HEK293T (cell line): ENCODE data around the gene ASAP2.

Source experiments
- CTCF ChIA-PET: fragments of 350-600 bp; formaldehyde crosslinking; extraction: SDS; loops from one replicate; lab custom pipeline; 2021; ENCODE audit warnings: antibody characterized with exemption, inconsistent platforms; lab: Yijun Ruan, JAX
- POLR2A ChIA-PET: fragments of 350-600 bp; formaldehyde crosslinking; extraction: SDS; loops from one replicate; lab custom pipeline; 2020; ENCODE audit warnings: antibody characterized with exemption, inconsistent platforms; lab: Yijun Ruan, JAX
- DNase-seq: peaks from one replicate; pipeline ENCODE4 v3.0.0; 2012; ENCODE audit warnings: mixed read lengths; ENCODE audit errors: extremely low spot score
- ARNT ChIP-seq: fragments of 450-650 bp; IDR thresholded peaks from 2 replicates; pipeline ENCODE4 v1.6.1; 2017; ENCODE audit warnings: mild to moderate bottlenecking
- BHLHE40 ChIP-seq: fragments of 450-650 bp; IDR thresholded peaks from 2 replicates; pipeline ENCODE4 v1.6.1; 2016; ENCODE audit warnings: mild to moderate bottlenecking, moderate library complexity, borderline replicate concordance
- CTBP1 ChIP-seq: fragments of 450-650 bp; IDR thresholded peaks from 2 replicates; pipeline ENCODE4 v1.6.1; 2016; ENCODE audit warnings: borderline replicate concordance
- ELF4 ChIP-seq: fragments of 450-650 bp; IDR thresholded peaks from 2 replicates; pipeline ENCODE4 v1.6.1; 2017; ENCODE audit warnings: antibody characterized with exemption
- FOXA1 ChIP-seq: fragments of 450-650 bp; IDR thresholded peaks from 2 replicates; pipeline ENCODE4 v1.6.1; 2016; ENCODE audit warnings: mild to moderate bottlenecking
- FOXK2 ChIP-seq: fragments of 450-650 bp; IDR thresholded peaks from 2 replicates; pipeline ENCODE4 v1.6.1; 2016; ENCODE audit warnings: mild to moderate bottlenecking
- FOXM1 ChIP-seq: fragments of 450-650 bp; IDR thresholded peaks from 2 replicates; pipeline ENCODE4 v1.6.1; 2017; ENCODE audit warnings: mild to moderate bottlenecking, borderline replicate concordance
- HDGF ChIP-seq: fragments of 450-650 bp; IDR thresholded peaks from 2 replicates; pipeline ENCODE4 v1.6.1; 2017; ENCODE audit warnings: antibody characterized with exemption, borderline replicate concordance
- L3MBTL2 ChIP-seq: fragments of 450-650 bp; conservative IDR thresholded peaks from 2 replicates; pipeline ENCODE4 v1.6.1; 2016; ENCODE audit warnings: mild to moderate bottlenecking
- LEF1 ChIP-seq: fragments of 450-650 bp; IDR thresholded peaks from 2 replicates; pipeline ENCODE4 v1.6.1; 2017; ENCODE audit warnings: mild to moderate bottlenecking, borderline replicate concordance
- NFRKB ChIP-seq: fragments of 450-650 bp; IDR thresholded peaks from 2 replicates; pipeline ENCODE4 v1.6.1; 2016; ENCODE audit warnings: mild to moderate bottlenecking, moderate library complexity
- PKNOX1 ChIP-seq: fragments of 450-650 bp; IDR thresholded peaks from 2 replicates; pipeline ENCODE4 v1.6.1; 2016
- SP1 ChIP-seq: fragments of 450-650 bp; IDR thresholded peaks from 2 replicates; pipeline ENCODE4 v1.6.1; 2017
- SUZ12 ChIP-seq: fragments of 450-650 bp; IDR thresholded peaks from 2 replicates; pipeline ENCODE4 v1.6.1; 2016; ENCODE audit warnings: mild to moderate bottlenecking
- TARDBP ChIP-seq: fragments of 450-650 bp; IDR thresholded peaks from 2 replicates; pipeline ENCODE4 v1.6.1; 2016
- ZNF384 ChIP-seq: fragments of 450-650 bp; IDR thresholded peaks from 2 replicates; pipeline ENCODE4 v1.6.1; 2016

The ASAP2 gene

GRCh38 chr2:9332136-9332852 is 125.7 kb downstream of the ASAP2 start:
- TF ChIP-seq ELF4 = no peak
- TF ChIP-seq HDGF = no peak
- no peak for TF ChIP-seq BHLHE40
- TF ChIP-seq TARDBP = no peak
- no peak for TF ChIP-seq FOXA1
- TF ChIP-seq ZNF384 = no peak
- TF ChIP-seq FOXM1 = no peak
- no peak for TF ChIP-seq L3MBTL2
- TF ChIP-seq ARNT = no peak
- TF ChIP-seq CTBP1 = no peak
- no peak for TF ChIP-seq LEF1
- TF ChIP-seq FOXK2 = no peak
- TF ChIP-seq SUZ12 = no peak
- TF ChIP-seq PKNOX1 = no peak
- no peak for TF ChIP-seq NFRKB
- no peak for TF ChIP-seq SP1
- ChIA-PET CTCF (interaction anchor here (1.3 kb wide), 1 partner anchor 48 kb away, joined by 3 read pairs; no protein-coding TSS in a partner anchor), POLR2A (no interaction called here)
- DNase-seq = no peak

- CTCF ChIA-PET = interaction anchor here (1.3 kb wide), 1 partner anchor 48 kb away, joined by 3 read pairs; no protein-coding TSS in a partner anchor
- DNase-seq = no peak
- TF ChIP-seq SP1 = no peak
- TF ChIP-seq HDGF = no peak
- TF ChIP-seq L3MBTL2 = no peak
- no peak for TF ChIP-seq ZNF384
- no peak for TF ChIP-seq ARNT
- TF ChIP-seq ELF4 = no peak
- no peak for TF ChIP-seq PKNOX1
- no peak for TF ChIP-seq FOXM1
- TF ChIP-seq FOXK2 = no peak
- no peak for TF ChIP-seq NFRKB
- TF ChIP-seq TARDBP = no peak
- TF ChIP-seq FOXA1 = no peak
- TF ChIP-seq SUZ12 = no peak
- no peak for TF ChIP-seq BHLHE40
- no peak for TF ChIP-seq LEF1
- no peak for TF ChIP-seq CTBP1
- POLR2A ChIA-PET = no interaction called here
Observed at GRCh38 chr2:9332853-9333245, 126.2 kb downstream of the ASAP2 start.

GRCh38 chr2:9333591-9334171 is 127.1 kb downstream of the ASAP2 start:
- ChIA-PET CTCF (interaction anchor here (1.1 to 1.3 kb wide), 2 partner anchors 38 to 49 kb away, joined by 3 to 4 read pairs; no protein-coding TSS in a partner anchor), POLR2A (no interaction called here)
- no peak for TF ChIP-seq PKNOX1
- no peak for TF ChIP-seq NFRKB
- no peak for TF ChIP-seq FOXM1
- TF ChIP-seq FOXA1 = no peak
- TF ChIP-seq SUZ12 = no peak
- 0 out of 2 replicates have a peak, but pooled peaks have one; percentile 46 for TF ChIP-seq ZNF384
- no peak for TF ChIP-seq FOXK2
- peak; percentile 62 for DNase-seq

GRCh38 chr2:9334761-9335160 is 128.1 kb downstream of the ASAP2 start:
- CTCF ChIA-PET = interaction anchor here (1.1 kb wide), 1 partner anchor 37 kb away, joined by 4 read pairs; no protein-coding TSS in a partner anchor
- DNase-seq = no peak
- no peak for TF ChIP-seq HDGF
- no peak for TF ChIP-seq NFRKB
- no peak for TF ChIP-seq TARDBP
- POLR2A ChIA-PET = no interaction called here

- CTCF ChIA-PET = no interaction called here
- DNase-seq = no peak
- no peak for TF ChIP-seq ELF4
- TF ChIP-seq NFRKB = no peak
- no peak for TF ChIP-seq FOXA1
- TF ChIP-seq HDGF = no peak
- no peak for TF ChIP-seq SP1
- TF ChIP-seq L3MBTL2 = no peak
- no peak for TF ChIP-seq BHLHE40
- TF ChIP-seq ARNT = no peak
- no peak for TF ChIP-seq FOXK2
- TF ChIP-seq FOXM1 = no peak
- no peak for TF ChIP-seq TARDBP
- TF ChIP-seq SUZ12 = no peak
- no peak for TF ChIP-seq ZNF384
- no peak for TF ChIP-seq LEF1
- POLR2A ChIA-PET = no interaction called here
Observed at GRCh38 chr2:9335322-9335832, 128.8 kb downstream of the ASAP2 start.

- POLR2A ChIA-PET = no interaction called here
- peak; percentile 20 for DNase-seq
- TF ChIP-seq PKNOX1 (no peak), FOXA1 (no peak), HDGF (no peak), SP1 (no peak), FOXK2 (no peak), FOXM1 (no peak), BHLHE40 (no peak), LEF1 (no peak), NFRKB (no peak), ARNT (no peak), ZNF384 (no peak)
- CTCF ChIA-PET = no interaction called here
Observed at GRCh38 chr2:9336241-9336575, 129.6 kb downstream of the ASAP2 start.
